ENCODE data around the gene ENDOV.

ENDOV gene

DNA sequence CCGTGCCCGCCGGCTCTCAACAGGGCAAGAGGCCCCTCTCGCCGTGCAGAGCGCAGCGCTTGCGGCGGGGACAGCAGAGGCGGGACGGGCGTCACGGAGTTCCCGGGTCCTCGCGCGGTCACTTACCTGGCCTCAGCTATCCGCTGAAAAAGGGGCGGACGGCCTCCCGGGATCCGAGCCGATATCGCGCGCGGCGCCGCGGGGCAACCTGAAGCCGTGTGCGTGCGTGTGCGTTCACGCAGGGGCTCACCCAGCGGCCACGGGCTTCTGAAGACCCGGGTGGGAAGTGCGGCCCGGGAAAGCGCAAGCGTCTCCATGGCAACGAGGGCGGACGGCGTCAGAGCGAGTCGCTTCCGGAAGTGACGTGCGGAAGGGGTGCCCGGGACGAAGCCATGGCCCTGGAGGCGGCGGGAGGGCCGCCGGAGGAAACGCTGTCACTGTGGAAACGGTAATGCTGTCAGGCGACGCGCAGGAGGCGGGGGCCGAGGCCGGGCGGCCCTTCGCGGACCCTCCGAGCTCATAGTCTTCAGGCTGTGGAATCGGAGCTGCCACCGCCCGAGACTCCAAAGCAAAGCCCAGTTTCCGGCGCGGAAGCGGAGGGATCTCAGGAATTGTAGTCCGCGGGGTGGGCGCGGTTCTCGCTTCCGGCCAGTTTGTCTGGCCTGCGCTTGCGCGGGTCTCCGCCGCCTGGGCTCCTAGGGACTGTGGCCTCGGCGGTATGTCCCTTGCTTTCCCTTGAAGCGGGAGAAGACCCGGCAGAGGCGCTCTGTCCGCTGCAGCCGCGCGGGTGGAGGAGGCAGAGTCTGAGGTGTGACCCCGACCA is at the start of gene ENDOV:
ENDOV (plus strand) TSS at position 365 of the 823 bp plus-strand sequence; CDS start at position 393, 28 bp downstream.
- DNase-seq (ENCODE audit: low spot score), result peak; percentile 95
- Histone ChIP-seq H3K4me3 (peak within 1 kb of the TSS; percentile 97), H3K27ac (peak within 1 kb of the TSS; percentile 93 to 98)
- TF ChIP-seq, protein P1, sequence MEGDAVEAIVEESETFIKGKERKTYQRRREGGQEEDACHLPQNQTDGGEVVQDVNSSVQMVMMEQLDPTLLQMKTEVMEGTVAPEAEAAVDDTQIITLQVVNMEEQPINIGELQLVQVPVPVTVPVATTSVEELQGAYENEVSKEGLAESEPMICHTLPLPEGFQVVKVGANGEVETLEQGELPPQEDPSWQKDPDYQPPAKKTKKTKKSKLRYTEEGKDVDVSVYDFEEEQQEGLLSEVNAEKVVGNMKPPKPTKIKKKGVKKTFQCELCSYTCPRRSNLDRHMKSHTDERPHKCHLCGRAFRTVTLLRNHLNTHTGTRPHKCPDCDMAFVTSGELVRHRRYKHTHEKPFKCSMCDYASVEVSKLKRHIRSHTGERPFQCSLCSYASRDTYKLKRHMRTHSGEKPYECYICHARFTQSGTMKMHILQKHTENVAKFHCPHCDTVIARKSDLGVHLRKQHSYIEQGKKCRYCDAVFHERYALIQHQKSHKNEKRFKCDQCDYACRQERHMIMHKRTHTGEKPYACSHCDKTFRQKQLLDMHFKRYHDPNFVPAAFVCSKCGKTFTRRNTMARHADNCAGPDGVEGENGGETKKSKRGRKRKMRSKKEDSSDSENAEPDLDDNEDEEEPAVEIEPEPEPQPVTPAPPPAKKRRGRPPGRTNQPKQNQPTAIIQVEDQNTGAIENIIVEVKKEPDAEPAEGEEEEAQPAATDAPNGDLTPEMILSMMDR (IDR thresholded peaks at IDR 0.05), result no peak

GRCh38 chr17:80365983-80366382 is 49.0 kb upstream of the ENDOV start:
- TF ChIP-seq, protein P1 (IDR thresholded peaks at IDR 0.05), result no peak
- no peak for DNase-seq (ENCODE audit: low spot score)
- Histone ChIP-seq H3K27ac (no peak overlapping the region), H3K4me3 (no peak overlapping the region)

DNA sequence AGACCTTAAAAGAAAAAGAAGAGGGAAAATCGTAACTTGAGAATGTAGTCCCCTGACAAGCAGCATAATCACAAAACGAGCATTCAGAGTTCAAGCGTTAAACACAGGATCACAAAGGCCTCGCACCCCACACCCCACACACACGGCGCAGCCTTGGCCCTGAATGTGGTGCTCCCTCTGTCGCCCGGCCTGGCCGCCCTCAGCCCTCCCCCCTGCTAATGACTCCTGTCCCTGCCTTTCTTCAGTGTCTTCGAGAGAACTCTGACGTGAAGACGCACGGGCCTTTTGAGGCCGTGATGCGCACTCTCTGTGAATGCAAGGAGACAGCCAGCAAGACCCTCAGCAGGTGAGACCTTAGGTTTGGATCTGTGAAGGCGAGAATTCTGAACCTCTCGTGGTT is 47.5 kb upstream of the ENDOV start:
- TF ChIP-seq, protein P1 (IDR thresholded peaks at IDR 0.05), result no peak
- no peak for DNase-seq (ENCODE audit: low spot score)
- Histone ChIP-seq H3K27ac (no peak overlapping the region), H3K4me3 (no peak overlapping the region)

DNA sequence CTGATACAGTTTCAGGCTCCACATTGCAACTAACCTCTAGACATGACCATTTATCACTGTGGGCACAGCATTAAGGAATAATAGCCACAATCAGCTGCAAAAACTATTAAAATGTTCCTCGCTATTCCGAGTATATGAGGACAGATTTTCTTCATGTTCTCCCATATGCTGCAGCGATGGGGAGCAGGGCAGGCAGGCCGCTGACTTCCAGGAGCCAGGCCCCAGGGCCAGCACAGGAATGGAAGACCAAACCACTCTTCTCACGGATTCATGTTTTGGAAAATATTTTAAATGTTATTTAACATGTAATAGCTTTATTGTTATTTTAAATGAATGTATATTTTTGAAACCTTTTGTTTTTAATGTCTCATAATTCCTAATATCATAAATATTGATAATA is 43.8 kb upstream of the ENDOV start:
- no peak for DNase-seq (ENCODE audit: low spot score)
- Histone ChIP-seq H3K27ac (no peak overlapping the region), H3K4me3 (no peak overlapping the region)
- TF ChIP-seq, protein P1 (IDR thresholded peaks at IDR 0.05), result no peak

GRCh38 chr17:80372456-80372855 is 42.5 kb upstream of the ENDOV start:
- DNase-seq (ENCODE audit: low spot score), result no peak
- TF ChIP-seq, protein P1 (IDR thresholded peaks at IDR 0.05), result no peak
- Histone ChIP-seq H3K4me3 (no peak overlapping the region), H3K27ac (no peak overlapping the region)

GRCh38 chr17:80372922-80373570 is 41.9 kb upstream of the ENDOV start:
- TF ChIP-seq, protein P1 (IDR thresholded peaks at IDR 0.05), result no peak
- H3K27ac ChIP-seq, result no peak overlapping the region

More at GRCh38 chr17:80372922-80373570, 41.9 kb upstream of the ENDOV start:
- DNase-seq (ENCODE audit: low spot score), result no peak
- no peak overlapping the region for H3K4me3 ChIP-seq
